NCI-H2081 (cell line): ENCODE measurements around the gene ESR1.
"Not testable (repeated sequence)": the region's sequence is repeated elsewhere in the genome, so short reads cannot be mapped to it uniquely, and the experiment has no call there.

ENCODE experiments used
- DNase-seq, 2 experiments: peaks; one replicate each; lab custom pipeline; 2025; lab: John Stamatoyannopoulos, UW

ESR1 gene

GRCh38 chr6:151988199-151988598 is 180.7 kb downstream of the ESR1 start:
- not testable (repeated sequence) for DNase-seq

- DNase-seq: no peak
Observed at GRCh38 chr6:151992091-151992490, 184.6 kb downstream of the ESR1 start.

GRCh38 chr6:151993364-151993763 is 185.9 kb downstream of the ESR1 start:
- DNase-seq: no peak

- no peak for DNase-seq
Observed at GRCh38 chr6:151998784-151999183, 191.3 kb downstream of the ESR1 start.

- no peak for DNase-seq
Observed at GRCh38 chr6:151999194-151999593, 191.7 kb downstream of the ESR1 start.

GRCh38 chr6:152001408-152001807 is 193.9 kb downstream of the ESR1 start:
- no peak for DNase-seq

GRCh38 chr6:152002306-152002705 is 194.8 kb downstream of the ESR1 start:
- DNase-seq: no peak

GRCh38 chr6:152004036-152004566 is 196.6 kb downstream of the ESR1 start:
- DNase-seq: no peak

- no peak for DNase-seq
Observed at GRCh38 chr6:152004896-152005295, 197.4 kb downstream of the ESR1 start.

GRCh38 chr6:152008779-152009178 is 201.3 kb downstream of the ESR1 start:
- no peak for DNase-seq

GRCh38 chr6:152012227-152012626 is 204.7 kb downstream of the ESR1 start:
- no peak for DNase-seq

GRCh38 chr6:152018876-152019275 is 211.4 kb downstream of the ESR1 start:
- no peak for DNase-seq

- no peak for DNase-seq
Observed at GRCh38 chr6:152022303-152022702, 214.8 kb downstream of the ESR1 start.

- no peak for DNase-seq
Observed at GRCh38 chr6:152023613-152024012, 216.1 kb downstream of the ESR1 start.

- DNase-seq: no peak
Observed at GRCh38 chr6:152026291-152026690, 218.8 kb downstream of the ESR1 start.

GRCh38 chr6:152026744-152027143 is 219.3 kb downstream of the ESR1 start:
- not testable (repeated sequence) for DNase-seq

GRCh38 chr6:152033765-152034164 is 226.3 kb downstream of the ESR1 start:
- not testable (repeated sequence) for DNase-seq

- DNase-seq: no peak
Observed at GRCh38 chr6:152034631-152035030, 227.1 kb downstream of the ESR1 start.

- DNase-seq: no peak
Observed at GRCh38 chr6:152046118-152046517, 238.6 kb downstream of the ESR1 start.

GRCh38 chr6:152048921-152049320 is 241.4 kb downstream of the ESR1 start:
- no peak for DNase-seq

- DNase-seq: no peak
Observed at GRCh38 chr6:152049502-152049901, 242.0 kb downstream of the ESR1 start.

- DNase-seq: no peak
Observed at GRCh38 chr6:152050451-152051195, 243.1 kb downstream of the ESR1 start.

GRCh38 chr6:152052061-152052460 is 244.6 kb downstream of the ESR1 start:
- no peak for DNase-seq

- DNase-seq: no peak
Observed at GRCh38 chr6:152053332-152053731, 245.8 kb downstream of the ESR1 start.
